Naive thymus-derived CD8-positive, alpha-beta T cell (primary cell): ENCODE measurements around the gene EXOC3. TPM values are rescaled to one million over a fixed set of nuclear protein-coding genes. Genes with fewer than 3 reads are reported as not detected.
A peak's percentile ranks its signal among the peaks of the same experiment; 100 is the strongest.
"Not testable (repeated sequence)": the region's sequence is repeated elsewhere in the genome, so short reads cannot be mapped to it uniquely, and the experiment has no call there.

Source experiments
- ATAC-seq, 2 donors: fragments of 150-1000 bp; cut with Tn5 transposase in 1 of 2; sonication (Bioruptor Pico), chemical (Tn5 transposase) in 1 of 2; 1 replicate in 1 of 2; 2 replicates in 1 of 2; pipeline ENCODE4 v1.10.0; 2021; ENCODE audit warnings: mild to moderate bottlenecking in 2 of 2, moderate library complexity in 2 of 2
- POLR2A ChIA-PET: fragments of 350-600 bp; sonication (Branson Sonifier 250); formaldehyde crosslinking; loops from one replicate; lab custom pipeline; 2021; ENCODE audit warnings: antibody characterized with exemption; lab: Charles Lee
- DNase-seq, 10 donors: peaks; one replicate each; pipeline versions ENCODE4 v3.0.0 to v3.0.0-alpha.2; 2020 to 2022
- H3K27ac Mint-ChIP-seq, 10 donors: one replicate each; pipeline ENCODE4 v1.8.0; 2020 to 2022; ENCODE audit warnings: mild to moderate bottlenecking in 10 of 10, mixed read lengths in 10 of 10, moderate library complexity in 4 of 10, inconsistent platforms in 1 of 10
- H3K27me3 Mint-ChIP-seq, 5 donors: one replicate each; pipeline ENCODE4 v1.8.0; 2021 to 2022; ENCODE audit warnings: mixed read lengths in 5 of 5
- H3K36me3 Mint-ChIP-seq, 3 donors: one replicate each; pipeline ENCODE4 v1.8.0; 2020 to 2022; ENCODE audit warnings: mixed read lengths in 3 of 3, mild to moderate bottlenecking in 2 of 3, inconsistent platforms in 1 of 3
- H3K4me1 Mint-ChIP-seq, 4 donors: one replicate each; pipeline ENCODE4 v1.8.0; 2021 to 2022; ENCODE audit warnings: mixed read lengths in 4 of 4
- H3K4me3 Mint-ChIP-seq, 10 donors: one replicate each; pipeline ENCODE4 v1.8.0; 2020 to 2022; ENCODE audit warnings: mild to moderate bottlenecking in 10 of 10, mixed read lengths in 10 of 10, moderate library complexity in 6 of 10, inconsistent platforms in 1 of 10
- H3K9me3 Mint-ChIP-seq, 9 donors: one replicate each; pipeline ENCODE4 v1.8.0; 2020 to 2022; ENCODE audit warnings: mixed read lengths in 9 of 9, mild to moderate bottlenecking in 3 of 9, inconsistent platforms in 1 of 9, moderate library complexity in 1 of 9
- polyA plus RNA-seq, 3 donors: library from polyadenylated mRNA; unstranded; fragments of 300-500 nt; fragmentation: Illumina TruSeq; gene quantifications; one replicate each; pipeline ENCODE4 v1.2.3, GENCODE V29; 2021
- total RNA-seq, 8 experiments: library from RNA in 2 of 8; stranded (reverse) in 2 of 8; gene quantifications; one replicate each; pipeline ENCODE4 v1.2.3 and lab custom pipeline; 2021 to 2026

The EXOC3 gene
- total and polyA plus RNA-seq, 5 experiments from 2014 or later: 29.7 to 99.5 (median 57.1) TPM

DNA sequence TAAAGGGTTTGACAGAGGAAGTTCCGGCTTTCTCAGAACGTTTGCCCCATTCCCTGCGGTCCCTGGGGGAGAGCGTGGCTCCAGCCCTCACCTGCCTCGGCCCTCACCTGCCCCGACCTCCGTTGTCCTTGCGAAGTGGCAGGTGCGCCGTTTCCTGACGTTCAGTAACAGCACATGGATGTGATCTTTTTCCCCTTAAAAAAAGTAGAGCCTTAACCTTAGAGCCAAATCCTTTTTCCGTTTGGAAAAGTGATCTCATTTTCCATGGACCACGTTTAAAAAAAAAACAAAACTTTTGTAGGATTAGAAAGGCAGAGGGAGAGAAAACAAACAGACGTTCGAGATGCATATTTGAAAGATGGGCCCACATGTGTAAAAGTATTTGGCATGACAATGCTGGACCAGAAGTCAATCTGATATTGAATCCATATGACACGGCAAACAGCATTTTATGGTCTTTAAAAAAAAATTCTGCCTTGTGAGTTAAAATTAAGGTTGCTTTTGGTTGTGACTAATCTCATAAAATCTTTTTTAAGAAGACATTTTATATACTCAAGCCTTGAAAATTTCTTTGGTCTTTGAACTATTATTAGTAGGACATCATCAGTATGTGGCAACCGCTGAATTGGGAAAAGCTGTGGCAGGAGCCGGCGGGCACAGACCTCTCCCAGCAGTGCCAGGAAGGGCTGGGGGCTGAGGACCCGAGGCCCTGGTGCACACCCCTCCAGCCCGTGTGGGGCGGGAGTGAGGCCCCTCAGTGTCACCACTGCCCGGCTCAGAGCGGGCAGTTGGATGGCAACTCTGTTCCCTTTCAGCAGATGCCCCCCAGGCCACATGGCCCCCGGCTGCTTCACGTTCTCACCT lies 42.5 kb upstream of the EXOC3 start:
- H3K4me1 Mint-ChIP-seq: peaks cover 0 to 30% (median 8%) of the 10 kb centered on the region in 4 donors
- H3K9me3 Mint-ChIP-seq: no peaks in the 10 kb centered on the region
- peaks cover 7 to 56% (median 24%) of the 10 kb centered on the region in 5 donors for H3K27me3 Mint-ChIP-seq
- no peaks in the 10 kb centered on the region for H3K36me3 Mint-ChIP-seq
- POLR2A ChIA-PET: no interaction called here
- H3K27ac Mint-ChIP-seq: no peak overlapping the region
- peak in 1 of 10 donors; percentile 5 for DNase-seq
- H3K4me3 Mint-ChIP-seq: peak overlapping the region in 1 of 10 donors; percentile 51
- no peak for ATAC-seq

- no peak overlapping the region for H3K27ac Mint-ChIP-seq
Observed at GRCh38 chr5:401146-402034, 41.6 kb upstream of the EXOC3 start.

DNA sequence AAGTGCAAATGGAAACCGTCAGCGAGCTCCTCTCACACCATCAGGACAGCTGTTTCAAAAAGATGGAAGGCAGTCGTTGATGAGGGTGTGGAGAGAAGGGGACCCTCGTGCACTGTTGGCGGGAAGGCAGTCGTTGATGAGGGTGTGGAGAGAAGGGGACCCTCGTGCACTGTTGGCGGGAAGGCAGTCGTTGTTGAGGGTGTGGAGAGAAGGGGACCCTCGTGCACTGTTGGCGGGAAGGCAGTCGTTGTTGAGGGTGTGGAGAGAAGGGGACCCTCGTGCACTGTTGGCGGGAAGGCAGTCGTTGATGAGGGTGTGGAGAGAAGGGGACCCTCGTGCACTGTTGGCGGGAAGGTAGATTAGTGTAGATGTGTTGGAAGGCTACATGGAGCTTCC lies 40.8 kb upstream of the EXOC3 start:
- H3K27me3 Mint-ChIP-seq: peaks cover 7 to 65% (median 30%) of the 10 kb centered on the region in 5 donors
- H3K36me3 Mint-ChIP-seq, ATAC-seq, POLR2A ChIA-PET, H3K4me3 Mint-ChIP-seq, H3K9me3 Mint-ChIP-seq, H3K27ac Mint-ChIP-seq: not testable (repeated sequence)
- DNase-seq: peak in 1 of 10 donors; percentile 5
- H3K4me1 Mint-ChIP-seq: peaks cover 0 to 30% (median 8%) of the 10 kb centered on the region in 4 donors

More at GRCh38 chr5:401146-402034, 41.6 kb upstream of the EXOC3 start:
- no peaks in the 10 kb centered on the region for H3K36me3 Mint-ChIP-seq
- peaks cover 7 to 65% (median 30%) of the 10 kb centered on the region in 5 donors for H3K27me3 Mint-ChIP-seq
- ATAC-seq: no peak
- H3K4me3 Mint-ChIP-seq: no peak overlapping the region
- POLR2A ChIA-PET: no interaction called here
- peaks cover 0 to 30% (median 8%) of the 10 kb centered on the region in 4 donors for H3K4me1 Mint-ChIP-seq
- no peaks in the 10 kb centered on the region for H3K9me3 Mint-ChIP-seq
- DNase-seq: peak in 1 of 10 donors; percentile 14

DNA sequence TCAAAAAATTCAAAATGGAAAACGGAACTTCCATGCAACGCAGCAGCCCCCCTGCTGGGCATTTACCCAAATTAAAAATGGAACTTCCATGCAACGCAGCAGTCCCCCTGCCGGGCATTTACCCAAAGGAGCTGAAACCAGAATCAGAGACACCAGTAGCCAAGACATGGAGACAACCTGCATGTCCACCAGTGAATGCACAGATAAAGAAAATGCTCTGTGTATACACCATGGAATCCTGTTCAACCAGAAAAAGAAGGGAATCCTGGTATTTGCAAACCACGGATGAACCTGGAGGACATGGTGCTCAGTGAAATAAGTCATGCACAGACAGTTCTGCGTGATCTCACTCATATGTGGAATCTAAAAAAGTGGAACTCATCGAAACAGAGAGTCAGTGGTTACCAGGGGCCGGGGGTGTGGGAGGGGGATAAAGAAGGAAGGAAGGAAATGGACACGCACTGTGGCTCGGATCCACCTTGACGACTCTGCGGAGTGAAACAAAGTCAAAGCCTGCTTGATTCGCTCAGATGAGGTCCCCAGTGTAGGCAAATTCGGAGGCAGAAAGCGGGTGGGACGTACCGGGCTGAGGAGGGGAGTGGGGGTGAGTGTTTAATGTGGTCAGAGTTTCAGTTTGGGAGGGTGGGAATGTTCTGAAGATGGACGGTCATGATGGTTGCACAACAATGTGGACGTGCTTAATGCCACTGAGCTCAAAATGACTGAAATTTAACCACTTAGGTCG lies 40.2 kb upstream of the EXOC3 start:
- Mint-ChIP-seq H3K27ac (peak overlapping the region in 1 of 10 donors; percentile 75), H3K4me1 (peaks cover 0 to 30% (median 8%) of the 10 kb centered on the region in 4 donors), H3K9me3 (no peaks in the 10 kb centered on the region), H3K36me3 (no peaks in the 10 kb centered on the region), H3K4me3 (no peak overlapping the region), H3K27me3 (peaks cover 7 to 65% (median 30%) of the 10 kb centered on the region in 5 donors)
- DNase-seq (peak in 1 of 10 donors; percentile 8), ATAC-seq (no peak)
- POLR2A ChIA-PET: no interaction called here

- H3K9me3 Mint-ChIP-seq: no peaks in the 10 kb centered on the region
- POLR2A ChIA-PET: no interaction called here
Observed at GRCh38 chr5:403995-404394, 39.0 kb upstream of the EXOC3 start.

GRCh38 chr5:404666-405241 lies 38.2 kb upstream of the EXOC3 start:
- DNase-seq: no peak
- peaks cover 0 to 24% (median 5%) of the 10 kb centered on the region in 4 donors for H3K4me1 Mint-ChIP-seq

More at GRCh38 chr5:403995-404394, 39.0 kb upstream of the EXOC3 start:
- DNase-seq: no peak
- no peak for ATAC-seq
- no peaks in the 10 kb centered on the region for H3K36me3 Mint-ChIP-seq
- no peak overlapping the region for H3K4me3 Mint-ChIP-seq
- H3K27ac Mint-ChIP-seq: no peak overlapping the region
- H3K4me1 Mint-ChIP-seq: peaks cover 0 to 30% (median 8%) of the 10 kb centered on the region in 4 donors
- peaks cover 7 to 60% (median 30%) of the 10 kb centered on the region in 5 donors for H3K27me3 Mint-ChIP-seq

GRCh38 chr5:405421-405820 lies 37.6 kb upstream of the EXOC3 start:
- H3K4me3 Mint-ChIP-seq: no peak overlapping the region
- H3K27ac Mint-ChIP-seq: peak overlapping the region in 1 of 10 donors; percentile 78
- POLR2A ChIA-PET: no interaction called here
- no peaks in the 10 kb centered on the region for H3K9me3 Mint-ChIP-seq
- DNase-seq (no peak), ATAC-seq (no peak)
- H3K27me3 Mint-ChIP-seq: peaks cover 4 to 46% (median 19%) of the 10 kb centered on the region in 5 donors
- peaks cover 0 to 17% (median 0%) of the 10 kb centered on the region in 4 donors for H3K4me1 Mint-ChIP-seq
- no peaks in the 10 kb centered on the region for H3K36me3 Mint-ChIP-seq

More at GRCh38 chr5:404666-405241, 38.2 kb upstream of the EXOC3 start:
- ATAC-seq: no peak
- no peak overlapping the region for H3K27ac Mint-ChIP-seq
- no peaks in the 10 kb centered on the region for H3K9me3 Mint-ChIP-seq
- peaks cover 7 to 52% (median 24%) of the 10 kb centered on the region in 5 donors for H3K27me3 Mint-ChIP-seq
- H3K36me3 Mint-ChIP-seq: no peaks in the 10 kb centered on the region
- POLR2A ChIA-PET: no interaction called here
- H3K4me3 Mint-ChIP-seq: no peak overlapping the region

GRCh38 chr5:406041-406440 lies 36.9 kb upstream of the EXOC3 start:
- Mint-ChIP-seq H3K9me3 (no peaks in the 10 kb centered on the region), H3K4me3 (no peak overlapping the region), H3K36me3 (no peaks in the 10 kb centered on the region), H3K27ac (no peak overlapping the region), H3K27me3 (peaks cover 4 to 40% (median 18%) of the 10 kb centered on the region in 5 donors), H3K4me1 (peaks cover 0 to 15% (median 0%) of the 10 kb centered on the region in 4 donors)
- POLR2A ChIA-PET: no interaction called here
- peak in 1 of 10 donors; percentile 3 for DNase-seq
- ATAC-seq: no peak

DNA sequence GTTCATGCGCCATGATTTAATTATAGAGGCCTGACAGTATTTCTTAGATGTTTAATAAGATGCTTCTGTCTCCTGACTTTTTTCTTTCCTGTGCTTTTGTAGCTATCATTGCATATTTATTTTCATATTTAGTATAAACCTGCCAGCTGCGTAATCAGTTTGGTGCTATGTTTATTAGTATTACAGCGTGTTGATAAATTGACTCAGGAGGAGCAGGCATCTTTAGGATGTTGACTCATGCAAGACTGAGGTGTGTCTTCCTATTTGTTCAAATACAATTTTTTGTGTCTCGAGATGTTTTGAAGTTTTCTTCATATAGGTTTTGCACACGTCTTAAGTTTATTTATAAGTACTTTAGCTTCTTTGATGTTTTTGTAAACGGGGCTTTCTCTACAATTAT lies 35.9 kb upstream of the EXOC3 start:
- Mint-ChIP-seq H3K9me3 (no peaks in the 10 kb centered on the region), H3K4me1 (peaks cover 0 to 10% (median 0%) of the 10 kb centered on the region in 4 donors), H3K4me3 (no peak overlapping the region), H3K27me3 (peaks cover 7 to 29% (median 13%) of the 10 kb centered on the region in 5 donors), H3K27ac (no peak overlapping the region), H3K36me3 (no peaks in the 10 kb centered on the region)
- no peak for ATAC-seq
- no peak for DNase-seq
- POLR2A ChIA-PET: no interaction called here

DNA sequence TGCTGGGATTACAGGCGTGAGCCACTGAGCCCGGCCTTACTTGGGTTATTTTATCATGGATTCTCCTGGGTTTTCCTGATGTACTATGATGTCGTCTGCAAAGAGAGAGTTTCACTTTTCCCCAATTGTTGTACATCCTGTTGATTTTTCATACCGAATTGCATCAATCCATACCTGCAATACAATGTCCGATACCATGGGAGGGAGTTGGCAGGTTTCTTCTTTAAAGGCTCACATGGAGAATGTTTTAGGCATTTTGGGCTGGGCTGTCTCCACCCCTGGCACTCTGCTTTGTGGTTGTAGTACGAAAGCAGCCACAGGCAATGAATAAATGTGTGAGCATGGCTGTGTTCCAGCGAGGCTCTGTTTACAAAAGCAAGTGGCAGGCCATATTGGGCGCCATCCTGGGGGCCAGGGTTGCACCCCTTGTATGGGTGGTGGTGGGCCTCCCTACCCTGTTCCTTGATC lies 35.1 kb upstream of the EXOC3 start:
- H3K27me3 Mint-ChIP-seq: peaks cover 5 to 22% (median 9%) of the 10 kb centered on the region in 5 donors
- no peak for ATAC-seq
- DNase-seq: peak in 2 of 10 donors; percentile 6 to 41
- peaks cover 0 to 6% (median 0%) of the 10 kb centered on the region in 4 donors for H3K4me1 Mint-ChIP-seq
- POLR2A ChIA-PET: no interaction called here
- H3K36me3 Mint-ChIP-seq: no peaks in the 10 kb centered on the region
- no peak overlapping the region for H3K4me3 Mint-ChIP-seq
- H3K27ac Mint-ChIP-seq: no peak overlapping the region
- H3K9me3 Mint-ChIP-seq: no peaks in the 10 kb centered on the region

DNA sequence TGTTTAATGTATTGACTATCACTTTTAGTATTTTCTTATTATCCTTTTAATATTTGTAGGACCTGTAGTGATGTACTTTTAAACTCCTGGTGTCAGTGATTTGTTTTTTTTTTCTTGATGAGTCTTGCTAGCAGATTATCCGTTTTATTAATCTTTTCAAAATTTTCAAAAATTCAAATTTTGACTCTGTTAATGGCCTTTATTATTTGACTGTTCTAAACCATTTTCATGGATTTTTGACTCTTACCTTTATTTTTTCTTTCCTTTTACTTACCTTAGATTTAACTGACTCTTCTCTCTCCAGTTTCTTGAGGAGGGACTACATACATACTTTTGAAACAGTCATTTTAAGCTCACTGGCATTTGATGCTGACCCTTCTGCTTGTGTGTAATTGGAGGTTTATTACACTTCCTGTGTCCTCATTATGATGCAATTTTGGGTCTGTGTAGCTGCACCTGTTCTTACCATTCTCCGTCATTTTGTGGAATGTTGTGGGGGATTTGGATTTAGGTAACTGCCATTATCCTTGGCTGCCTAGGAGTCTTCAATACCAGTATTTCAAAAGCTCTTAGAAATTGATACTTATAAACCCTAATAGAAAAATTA lies 32.0 kb upstream of the EXOC3 start:
- Mint-ChIP-seq H3K27me3 (peaks cover under 1 to 8% (median 4%) of the 10 kb centered on the region in 5 donors), H3K36me3 (no peaks in the 10 kb centered on the region), H3K9me3 (no peaks in the 10 kb centered on the region), H3K4me3 (no peak overlapping the region), H3K4me1 (peaks cover 0 to 9% (median 0%) of the 10 kb centered on the region in 4 donors), H3K27ac (peak overlapping the region in 1 of 10 donors; percentile 0)
- ATAC-seq (no peak), DNase-seq (no peak)
- POLR2A ChIA-PET: no interaction called here
